Right atrium auricular region (tissue), 2 donors: ENCODE data around the gene ARHGAP5. TPM values are rescaled to one million over a fixed set of nuclear protein-coding genes. Genes with fewer than 3 reads are reported as not detected.

Source experiments
- DNase-seq: peaks from one replicate; pipeline ENCODE4 v3.0.0-alpha.2; 2019; ENCODE audit warnings: low spot score
- H3K27ac ChIP-seq, 2 donors: fragments of 200-600 bp; sonication (generic); 1 replicate in 1 of 2; 2 replicates in 1 of 2; pipeline ENCODE4 v1.5.1; 2016 to 2019
- H3K27me3 ChIP-seq, 2 donors: fragments of 200-600 bp; sonication (generic); one replicate each; pipeline versions ENCODE4 v1.5.1 to v1.6.0; 2017 to 2019
- H3K36me3 ChIP-seq: fragments of 200-600 bp; sonication (generic); one replicate; pipeline ENCODE4 v1.5.1; 2016
- H3K4me1 ChIP-seq, 2 donors: fragments of 200-600 bp; sonication (generic); one replicate each; pipeline versions ENCODE4 v1.5.1 to v1.6.0; 2017 to 2019
- H3K4me3 ChIP-seq, 2 donors: fragments of 200-600 bp; sonication (generic); 1 replicate in 1 of 2; 2 replicates in 1 of 2; pipeline ENCODE4 v1.5.1; 2017 to 2019; ENCODE audit warnings: mild to moderate bottlenecking in 1 of 2, moderate library complexity in 1 of 2
- H3K9me3 ChIP-seq, 2 donors: fragments of 200-600 bp; sonication (generic); one replicate each; pipeline ENCODE4 v1.5.1; 2019
- CTCF ChIP-seq, 2 donors: fragments of 200-600 bp; sonication (generic); IDR thresholded peaks; one replicate each; pipeline ENCODE4 v1.5.1; 2019; ENCODE audit warnings: antibody characterized with exemption in 2 of 2
- total RNA-seq, 2 donors: library from RNA; depleted of rRNA; stranded (reverse); fragments of >200 nt; gene quantifications; one replicate each; pipeline ENCODE4 v1.1.0, GENCODE V29; 2016

The ARHGAP5 gene
- total RNA-seq, 2 donors from 2014 or later, result 145 to 160 TPM

GRCh38 chr14:32189811-32190210, 112.7 kb downstream of the ARHGAP5 start:
- no peak overlapping the region for H3K4me3 ChIP-seq
- DNase-seq, result no peak
- H3K27me3 ChIP-seq, result no peaks in the 10 kb centered on the region
- TF ChIP-seq CTCF (IDR thresholded peaks at IDR 0.05), result no peak
- H3K27ac ChIP-seq, result no peak overlapping the region
- peaks cover 0 to 11% of the 10 kb centered on the region in 2 donors for H3K9me3 ChIP-seq
- no peaks in the 10 kb centered on the region for H3K4me1 ChIP-seq
- H3K36me3 ChIP-seq, result no peaks in the 10 kb centered on the region

- no peak overlapping the region for H3K4me3 ChIP-seq
- no peak overlapping the region for H3K27ac ChIP-seq
- TF ChIP-seq CTCF (IDR thresholded peaks at IDR 0.05), result no peak
- no peaks in the 10 kb centered on the region for H3K36me3 ChIP-seq
- H3K27me3 ChIP-seq, result no peaks in the 10 kb centered on the region
- H3K4me1 ChIP-seq, result no peaks in the 10 kb centered on the region
- peaks cover 0 to 2% of the 10 kb centered on the region in 2 donors for H3K9me3 ChIP-seq
- no peak for DNase-seq
Measured at GRCh38 chr14:32190673-32191072, 113.6 kb downstream of the ARHGAP5 start.

GRCh38 chr14:32192712-32193373, 115.7 kb downstream of the ARHGAP5 start:
- Histone ChIP-seq H3K4me3 (no peak overlapping the region), H3K4me1 (no peaks in the 10 kb centered on the region), H3K36me3 (no peaks in the 10 kb centered on the region), H3K27ac (no peak overlapping the region), H3K9me3 (no peaks in the 10 kb centered on the region), H3K27me3 (no peaks in the 10 kb centered on the region)
- no peak for TF ChIP-seq CTCF (IDR thresholded peaks at IDR 0.05)
- DNase-seq, result no peak

GRCh38 chr14:32193532-32193931, 116.4 kb downstream of the ARHGAP5 start:
- H3K9me3 ChIP-seq, result no peaks in the 10 kb centered on the region
- no peak for TF ChIP-seq CTCF (IDR thresholded peaks at IDR 0.05)
- DNase-seq, result no peak

GRCh38 chr14:32195636-32196035, 118.5 kb downstream of the ARHGAP5 start:
- H3K4me1 ChIP-seq, result no peaks in the 10 kb centered on the region
- no peaks in the 10 kb centered on the region for H3K36me3 ChIP-seq
- no peak overlapping the region for H3K27ac ChIP-seq
- no peaks in the 10 kb centered on the region for H3K9me3 ChIP-seq
- H3K27me3 ChIP-seq, result no peaks in the 10 kb centered on the region
- DNase-seq, result no peak
- no peak overlapping the region for H3K4me3 ChIP-seq
- no peak for TF ChIP-seq CTCF (IDR thresholded peaks at IDR 0.05)

More at GRCh38 chr14:32193532-32193931, 116.4 kb downstream of the ARHGAP5 start:
- Histone ChIP-seq H3K27ac (no peak overlapping the region), H3K4me1 (no peaks in the 10 kb centered on the region), H3K4me3 (no peak overlapping the region), H3K27me3 (no peaks in the 10 kb centered on the region), H3K36me3 (no peaks in the 10 kb centered on the region)

GRCh38 chr14:32197919-32198318, 120.8 kb downstream of the ARHGAP5 start:
- Histone ChIP-seq H3K9me3 (no peaks in the 10 kb centered on the region), H3K27ac (no peak overlapping the region), H3K4me1 (peaks cover 0 to 10% of the 10 kb centered on the region in 2 donors), H3K27me3 (no peaks in the 10 kb centered on the region), H3K36me3 (no peaks in the 10 kb centered on the region), H3K4me3 (no peak overlapping the region)
- no peak for TF ChIP-seq CTCF (IDR thresholded peaks at IDR 0.05)
- DNase-seq, result no peak
